ENCODE data around the gene BCAS3. TPM values are rescaled to one million over a fixed set of nuclear protein-coding genes. Genes with fewer than 3 reads are reported as not detected.

Gene BCAS3
- total RNA-seq, 1 experiment from 2014 or later = 26.3 TPM

DNA sequence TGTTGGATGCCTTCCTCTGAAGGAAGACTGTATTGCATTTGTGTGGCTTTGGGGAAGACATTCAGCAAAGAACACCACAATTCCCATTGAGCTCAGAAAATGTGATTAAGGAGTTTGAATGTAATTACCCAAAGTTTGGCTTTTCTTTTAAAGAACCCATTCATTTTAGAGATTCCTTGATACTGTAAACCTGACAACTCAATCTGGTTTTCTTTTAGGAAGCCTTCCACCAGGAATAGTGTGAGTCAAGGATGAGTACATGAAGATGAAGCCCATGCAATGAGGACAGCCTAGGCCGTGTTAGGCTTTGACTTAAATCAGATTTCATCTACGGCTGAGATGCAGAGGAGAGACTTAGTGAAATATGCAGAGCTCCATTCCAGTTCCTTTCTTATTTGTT is 450.3 kb downstream of the BCAS3 start:
- ATAC-seq = no peak
- no peak for TF ChIP-seq FOSL1 (IDR thresholded peaks at IDR 0.05; ENCODE audit: low read depth)
- no peak for TF ChIP-seq SIN3A (IDR thresholded peaks at IDR 0.05; ENCODE audit: low read depth)
- TF ChIP-seq SP1 (IDR thresholded peaks at IDR 0.05; ENCODE audit: low read depth) = no peak
- TF ChIP-seq ZNF274 (IDR thresholded peaks at IDR 0.05; ENCODE audit: low read depth, low read length) = no peak
- no peak for TF ChIP-seq SRF (IDR thresholded peaks at IDR 0.05; ENCODE audit: low read depth)
- no peak for TF ChIP-seq CBX3 (IDR thresholded peaks at IDR 0.05; ENCODE audit: low read depth)

DNA sequence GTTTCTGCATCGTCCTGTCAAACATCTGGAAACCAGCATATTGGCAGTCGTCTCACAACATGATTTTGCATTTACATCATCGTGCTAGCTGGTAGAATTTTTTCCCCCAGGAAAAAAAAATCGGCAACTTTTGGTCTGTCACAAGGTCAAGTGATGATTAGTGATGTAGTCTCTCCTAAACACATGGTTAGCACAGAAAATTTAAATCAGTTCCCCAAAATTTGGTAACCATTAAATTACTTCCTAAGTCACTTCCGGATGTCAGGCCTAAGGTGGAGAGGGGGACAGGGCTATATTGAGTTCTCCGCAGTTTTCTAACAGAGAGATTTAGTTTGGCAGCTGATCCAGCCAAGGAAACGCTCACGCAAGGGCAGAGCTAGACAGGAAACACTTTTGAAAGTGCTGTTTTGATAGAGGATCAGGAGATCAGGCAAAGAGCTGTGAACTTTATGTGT is 451.0 kb downstream of the BCAS3 start:
- ChIA-PET POLR2A (no interaction called here), CTCF (no interaction called here), RAD21 (ENCODE audit: low non-redundant PET in 1 of 2, low total read pairs in 2 of 2, uncharacterized antibody in 2 of 2, unreplicated experiment in 2 of 2) (no interaction called here)
- H3K36me3 ChIP-seq (ENCODE audit: control insufficient read depth in 1 of 2, insufficient read depth in 2 of 2, low read length in 2 of 2) = no peaks in the 10 kb centered on the region
- H3K79me2 ChIP-seq (ENCODE audit: insufficient read depth, low read length) = no peaks in the 10 kb centered on the region
- DNase-seq (ENCODE audit: low read depth, low spot score) = no peak
- H4K20me1 ChIP-seq (ENCODE audit: insufficient read depth) = no peaks in the 10 kb centered on the region
- BruUV-seq (replicated peaks) = no TSS peak
- H3K27ac ChIP-seq (ENCODE audit: low read depth, low read length) = no peak overlapping the region
- no peaks in the 10 kb centered on the region for H3K27me3 ChIP-seq (ENCODE audit: insufficient read depth, low read length)
- no peak overlapping the region for H3K4me2 ChIP-seq (ENCODE audit: low read length)
- H2AFZ ChIP-seq (ENCODE audit: low read depth, low read length, poor library complexity, severe bottlenecking) = no peak overlapping the region
- intact Hi-C loops (cut with micrococcal nuclease) = no loop called here
- ATAC-seq = no peak
- H3K4me1 ChIP-seq (ENCODE audit: control insufficient read depth in 1 of 2, insufficient read depth in 2 of 2, low read length in 2 of 2) = no peaks in the 10 kb centered on the region; a peak in 1 of 4 replicates
- H3K9me2 ChIP-seq (ENCODE audit: insufficient read depth) = no peaks in the 10 kb centered on the region
- H3K9me3 ChIP-seq (ENCODE audit: control insufficient read depth in 1 of 2, insufficient read depth in 1 of 2, low read depth in 1 of 2, low read length in 2 of 2) = no peaks in the 10 kb centered on the region
- H3K4me3 ChIP-seq (replicated peaks in 1 of 2; ENCODE audit: low read depth in 1 of 2, low read length in 2 of 2) = no peak overlapping the region
- no peak overlapping the region for H3K9ac ChIP-seq (ENCODE audit: low read length)
- TF ChIP-seq REST (IDR thresholded peaks at IDR 0.05; ENCODE audit: low read depth) = no peak
- TF ChIP-seq EGR1 (IDR thresholded peaks at IDR 0.05; ENCODE audit: low read depth) = no peak
- TF ChIP-seq POLR2A (IDR thresholded peaks at IDR 0.05; ENCODE audit: borderline replicate concordance, extremely low read depth, insufficient read depth, insufficient read length) = no peak
- no peak for TF ChIP-seq FOSL1 (IDR thresholded peaks at IDR 0.05; ENCODE audit: low read depth)
- no peak for TF ChIP-seq ZFX (IDR thresholded peaks at IDR 0.05)
- no peak for TF ChIP-seq TCF7L2 (IDR thresholded peaks at IDR 0.05; ENCODE audit: borderline replicate concordance, extremely low read depth, insufficient read depth, insufficient read length)
- no peak for TF ChIP-seq CBX3 (IDR thresholded peaks at IDR 0.05; ENCODE audit: low read depth)
- TF ChIP-seq EZH2phosphoT487 (IDR thresholded peaks at IDR 0.05; ENCODE audit: borderline replicate concordance) = no peak
- TF ChIP-seq, protein P1, sequence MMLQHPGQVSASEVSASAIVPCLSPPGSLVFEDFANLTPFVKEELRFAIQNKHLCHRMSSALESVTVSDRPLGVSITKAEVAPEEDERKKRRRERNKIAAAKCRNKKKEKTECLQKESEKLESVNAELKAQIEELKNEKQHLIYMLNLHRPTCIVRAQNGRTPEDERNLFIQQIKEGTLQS (IDR thresholded peaks at IDR 0.05) = no peak
- no peak for TF ChIP-seq POLR2AphosphoS5 (IDR thresholded peaks at IDR 0.05; ENCODE audit: low read depth, low read length)
- no peak for TF ChIP-seq EZH2 (IDR thresholded peaks at IDR 0.05)

More for the DNA sequence above, 450.3 kb downstream of the BCAS3 start:
- no peaks in the 10 kb centered on the region for H3K9me3 ChIP-seq (ENCODE audit: control insufficient read depth in 1 of 2, insufficient read depth in 1 of 2, low read depth in 1 of 2, low read length in 2 of 2)
- H3K4me3 ChIP-seq (replicated peaks in 1 of 2; ENCODE audit: low read depth in 1 of 2, low read length in 2 of 2) = no peak overlapping the region
- H3K4me1 ChIP-seq (ENCODE audit: control insufficient read depth in 1 of 2, insufficient read depth in 2 of 2, low read length in 2 of 2) = no peaks in the 10 kb centered on the region; a peak in 1 of 4 replicates
- intact Hi-C loops (cut with micrococcal nuclease) = no loop called here
- H4K20me1 ChIP-seq (ENCODE audit: insufficient read depth) = no peaks in the 10 kb centered on the region
- no peak for DNase-seq (ENCODE audit: low read depth, low spot score)
- BruUV-seq (replicated peaks) = no TSS peak
- no peak overlapping the region for H3K4me2 ChIP-seq (ENCODE audit: low read length)
- H2AFZ ChIP-seq (ENCODE audit: low read depth, low read length, poor library complexity, severe bottlenecking) = no peak overlapping the region
- ChIA-PET POLR2A (no interaction called here), CTCF (no interaction called here), RAD21 (ENCODE audit: low non-redundant PET in 1 of 2, low total read pairs in 2 of 2, uncharacterized antibody in 2 of 2, unreplicated experiment in 2 of 2) (no interaction called here)
- H3K79me2 ChIP-seq (ENCODE audit: insufficient read depth, low read length) = no peaks in the 10 kb centered on the region
- H3K9ac ChIP-seq (ENCODE audit: low read length) = no peak overlapping the region
- H3K27ac ChIP-seq (ENCODE audit: low read depth, low read length) = no peak overlapping the region
- no peaks in the 10 kb centered on the region for H3K27me3 ChIP-seq (ENCODE audit: insufficient read depth, low read length)
- no peaks in the 10 kb centered on the region for H3K36me3 ChIP-seq (ENCODE audit: control insufficient read depth in 1 of 2, insufficient read depth in 2 of 2, low read length in 2 of 2)
- no peaks in the 10 kb centered on the region for H3K9me2 ChIP-seq (ENCODE audit: insufficient read depth)

All from HCT116 (cell line).